ENCODE results near the gene LIX1.
"Not testable (repeated sequence)": the region's sequence is repeated elsewhere in the genome, so short reads cannot be mapped to it uniquely, and the experiment has no call there.

The LIX1 gene

DNA sequence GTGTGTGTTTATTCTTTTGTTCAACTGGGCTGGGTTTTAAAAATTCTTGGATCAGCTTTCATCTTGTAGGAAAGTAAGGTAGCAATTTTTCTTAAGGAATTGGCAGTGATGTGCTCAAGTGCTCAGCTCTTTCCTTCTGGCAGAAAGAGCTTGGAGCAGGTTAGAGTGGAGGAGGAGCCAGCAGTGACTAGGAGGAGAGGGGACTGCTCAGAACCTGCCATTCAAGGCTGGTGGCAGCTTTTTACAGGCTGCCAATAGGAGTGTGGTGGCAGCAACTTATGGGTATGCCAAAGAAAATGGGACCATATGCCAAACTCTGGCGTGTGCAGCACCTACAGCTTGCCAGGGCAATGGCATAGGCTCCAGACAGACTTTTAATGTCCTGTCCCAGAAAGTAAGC lies 2.2 kb downstream of the LIX1 start:
- DNase-seq: not testable (repeated sequence)

- DNase-seq: no peak
Observed at GRCh38 chr5:97136475-97136874, 5.9 kb downstream of the LIX1 start.

DNA sequence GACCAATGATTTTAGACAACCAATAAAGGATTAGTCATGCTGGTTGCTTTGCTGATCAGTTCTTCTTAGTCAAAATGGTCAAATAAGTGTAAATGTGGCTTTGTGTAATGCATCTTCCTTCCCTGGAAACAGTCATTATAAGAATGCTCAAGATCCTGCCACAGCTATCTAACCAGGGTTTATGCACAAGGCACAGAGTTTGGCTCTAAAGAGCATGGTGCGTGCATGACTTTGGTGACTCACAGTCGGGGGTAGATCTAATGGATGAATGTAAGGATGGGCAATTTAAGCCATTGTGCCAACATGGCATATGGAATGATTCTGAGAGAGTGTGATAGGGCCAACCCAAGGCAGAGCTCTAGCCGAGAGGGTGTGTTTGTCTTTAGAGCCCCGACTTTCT lies 6.5 kb downstream of the LIX1 start:
- no peak for DNase-seq

DNA sequence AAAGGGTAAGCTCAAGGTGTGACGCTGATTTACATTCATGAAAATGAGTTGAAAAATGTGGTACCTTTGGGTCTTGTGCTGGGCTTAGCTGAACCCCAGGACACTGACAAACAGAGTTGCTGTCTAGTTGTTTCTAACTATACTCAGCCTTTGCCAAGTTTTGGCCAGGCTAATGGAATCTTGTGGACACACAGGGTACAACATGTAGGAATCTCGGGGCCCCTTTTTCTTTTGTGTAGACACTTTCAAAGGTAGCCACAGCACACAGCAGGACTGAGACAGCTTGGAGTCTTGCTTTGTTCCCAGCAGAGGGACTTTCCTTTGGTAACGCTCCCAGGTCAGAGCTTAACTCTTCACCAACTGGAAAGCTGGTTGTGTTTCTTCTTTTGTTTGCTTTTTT lies 7.8 kb downstream of the LIX1 start:
- DNase-seq: no peak

DNA sequence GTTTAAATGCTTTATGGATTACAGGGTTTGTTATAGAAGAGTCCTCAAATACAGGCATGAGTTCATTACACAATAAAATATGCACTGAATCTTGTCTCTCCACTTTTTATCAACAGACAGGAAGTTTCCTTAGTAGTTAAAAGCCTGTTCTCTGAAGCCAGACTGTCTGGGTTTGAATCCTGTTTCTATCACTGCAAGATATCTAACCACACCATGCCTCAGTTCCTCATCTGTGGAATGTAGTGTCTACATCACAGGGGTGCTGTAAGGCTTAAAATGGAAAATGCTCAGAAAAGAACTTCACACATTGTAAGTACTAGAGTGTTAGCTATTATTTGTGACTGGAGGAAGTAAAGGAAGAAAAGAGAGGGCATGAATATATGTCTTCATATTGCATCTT lies 9.3 kb downstream of the LIX1 start:
- DNase-seq: no peak

DNA sequence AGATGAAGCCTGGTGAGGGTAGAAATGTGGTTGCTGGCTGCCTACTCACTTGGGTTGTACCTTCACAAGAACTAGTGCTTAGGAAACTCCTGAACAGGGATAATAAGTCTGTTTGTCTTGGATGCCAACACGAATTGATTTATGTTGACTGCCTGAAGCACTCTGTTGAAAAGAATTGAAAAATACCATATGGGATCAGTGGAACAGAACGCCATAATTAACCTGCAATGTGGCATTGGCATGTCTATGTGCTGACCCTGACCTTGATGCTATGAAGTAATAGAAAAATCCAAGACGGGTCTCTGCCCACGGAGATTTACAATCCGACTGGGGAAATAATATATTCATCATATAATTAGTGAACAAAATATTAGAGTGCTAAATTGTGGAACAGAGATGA lies 10.5 kb downstream of the LIX1 start:
- no peak for DNase-seq

GRCh38 chr5:97131139-97131710 lies 11.2 kb downstream of the LIX1 start:
- no peak for DNase-seq

DNA sequence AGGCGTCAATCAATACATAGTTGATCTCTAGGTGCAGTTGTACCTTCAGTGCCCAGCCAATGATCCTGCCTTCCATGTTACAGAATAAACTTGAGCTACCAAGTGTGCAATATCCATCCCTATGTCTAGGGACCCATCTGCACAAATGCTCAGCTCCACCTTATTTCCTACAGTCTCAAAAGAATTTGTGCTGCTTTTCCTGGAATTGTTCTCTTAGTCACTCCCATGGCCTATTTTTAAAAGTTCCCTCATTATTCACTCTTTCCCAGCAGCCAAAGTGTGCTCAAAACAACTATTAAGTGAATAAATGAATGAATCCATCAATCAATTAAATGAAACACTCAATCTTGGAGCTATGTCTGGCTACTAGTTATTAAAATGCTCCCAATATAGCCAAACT lies 14.7 kb downstream of the LIX1 start:
- no peak for DNase-seq

DNA sequence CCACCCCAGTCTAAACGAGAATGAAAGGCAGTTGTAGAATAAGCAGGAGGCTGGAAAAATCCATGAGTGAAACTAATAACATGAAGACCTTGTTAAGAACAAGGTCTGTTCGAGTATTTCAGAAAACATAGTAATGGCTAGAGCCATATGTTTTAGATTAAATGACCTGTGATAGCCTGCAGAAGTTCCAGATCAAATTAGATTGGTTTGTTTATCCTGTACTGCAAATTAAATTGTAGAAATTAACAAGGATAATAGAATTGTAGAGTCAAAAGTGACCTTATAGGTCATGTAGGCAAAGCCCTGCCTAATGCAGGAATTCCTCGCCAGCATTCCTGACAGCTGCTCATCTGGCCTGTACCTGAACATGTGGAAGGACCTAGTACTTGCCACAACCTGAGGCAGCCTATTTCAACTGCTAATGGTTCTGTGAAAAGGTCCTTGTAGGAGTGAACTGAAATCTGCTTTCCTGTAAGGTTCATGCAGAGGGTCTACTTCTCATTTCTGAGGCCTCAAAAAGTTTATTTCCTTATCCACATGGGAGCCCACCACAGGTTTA lies 17.2 kb downstream of the LIX1 start:
- DNase-seq: no peak

GRCh38 chr5:97124335-97124734 lies 18.1 kb downstream of the LIX1 start:
- DNase-seq: no peak

GRCh38 chr5:97121848-97122247 lies 20.6 kb downstream of the LIX1 start:
- no peak for DNase-seq

DNA sequence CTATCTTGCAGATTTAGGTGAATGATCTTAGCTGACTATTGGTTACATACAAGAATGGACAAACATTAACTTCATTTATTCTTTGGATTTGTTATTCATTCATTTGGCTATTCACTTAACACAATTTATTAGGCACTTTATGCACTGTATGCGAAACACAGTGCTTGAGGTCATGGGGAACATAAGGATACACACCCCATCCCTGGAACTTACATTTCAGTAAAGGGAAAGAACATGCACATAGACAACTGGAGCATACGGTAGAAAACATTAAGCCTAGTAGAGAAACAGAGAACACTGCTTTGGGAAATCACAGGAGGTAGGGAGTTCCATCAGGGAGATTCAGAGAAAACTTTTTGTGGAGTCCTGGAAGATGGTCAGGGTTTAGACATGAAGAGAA lies 22.2 kb downstream of the LIX1 start:
- DNase-seq: no peak

GRCh38 chr5:97119007-97119390 lies 23.4 kb downstream of the LIX1 start:
- no peak for DNase-seq

DNA sequence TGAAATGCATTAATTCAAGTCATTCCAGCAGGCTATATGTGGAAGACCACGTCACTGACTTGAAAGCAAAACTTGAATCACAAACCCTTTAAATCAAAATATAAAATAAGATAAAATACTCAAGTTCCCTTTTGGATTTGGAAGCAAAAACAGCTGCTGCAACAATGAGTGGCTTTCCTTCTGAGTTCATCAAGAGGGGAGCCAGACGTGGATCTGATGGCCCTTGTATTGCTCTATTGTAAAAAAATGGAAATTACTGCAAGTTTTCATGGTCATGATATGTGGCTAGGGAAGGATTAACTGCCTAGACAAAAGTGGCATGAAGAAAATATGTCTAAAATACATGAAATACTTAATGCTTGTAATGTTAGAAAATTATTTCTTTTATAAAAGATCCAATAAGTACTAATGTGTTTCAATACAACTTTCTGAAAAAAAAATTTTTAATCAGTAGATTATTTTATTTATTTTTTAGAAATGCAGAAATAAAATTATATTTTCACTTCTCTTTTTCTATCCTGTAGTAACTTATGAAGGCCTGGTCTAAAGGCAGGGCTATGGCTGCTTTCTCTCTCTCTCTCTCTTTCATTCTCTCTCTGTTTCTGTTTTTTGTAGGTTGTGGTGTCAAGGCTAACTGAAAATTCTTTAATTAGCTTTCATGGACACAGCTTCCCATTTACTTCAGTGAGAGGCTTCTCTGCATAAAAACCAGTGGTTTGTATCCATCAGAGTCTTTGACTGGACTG lies 24.0 kb downstream of the LIX1 start:
- no peak for DNase-seq

DNA sequence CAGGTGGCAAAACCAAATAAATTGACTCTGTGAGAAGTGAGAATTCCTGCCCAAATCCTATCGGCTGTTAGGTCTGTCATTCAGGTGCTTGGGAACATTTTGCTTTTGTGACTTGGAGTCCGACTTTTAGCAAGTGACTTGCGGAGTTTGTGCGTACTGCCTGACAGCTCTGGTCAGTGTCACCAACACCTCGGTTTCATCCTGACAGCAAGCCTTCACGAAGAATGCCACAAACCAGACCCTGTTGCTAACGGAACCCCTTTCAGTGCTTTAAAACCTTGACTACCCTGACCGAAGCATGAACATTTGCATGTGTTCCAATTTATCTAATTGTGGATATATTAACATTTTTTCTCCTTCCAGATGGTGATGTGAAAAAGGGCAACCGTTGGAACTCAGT lies 26.5 kb downstream of the LIX1 start:
- no peak for DNase-seq

DNA sequence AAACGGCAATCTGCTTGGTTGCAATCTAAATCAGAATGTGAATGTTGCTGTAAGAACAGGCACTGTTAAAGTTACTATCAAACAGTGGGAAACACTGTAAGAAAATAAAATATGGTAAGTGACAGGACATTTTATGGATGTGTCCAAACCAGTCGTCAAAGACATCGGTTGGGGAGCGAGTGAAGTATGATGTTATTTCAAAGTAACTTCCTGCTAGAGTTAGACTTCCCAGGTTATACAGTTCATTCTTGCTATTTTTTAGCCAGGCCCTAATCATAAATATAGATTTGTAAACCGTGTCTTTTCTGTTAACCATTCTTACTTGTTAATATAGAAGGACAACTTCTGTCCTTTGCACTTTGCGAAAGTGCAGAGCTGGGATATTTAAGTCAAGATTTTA lies 30.2 kb downstream of the LIX1 start:
- DNase-seq: no peak

GRCh38 chr5:97111616-97112015 lies 30.8 kb downstream of the LIX1 start:
- DNase-seq: no peak

DNA sequence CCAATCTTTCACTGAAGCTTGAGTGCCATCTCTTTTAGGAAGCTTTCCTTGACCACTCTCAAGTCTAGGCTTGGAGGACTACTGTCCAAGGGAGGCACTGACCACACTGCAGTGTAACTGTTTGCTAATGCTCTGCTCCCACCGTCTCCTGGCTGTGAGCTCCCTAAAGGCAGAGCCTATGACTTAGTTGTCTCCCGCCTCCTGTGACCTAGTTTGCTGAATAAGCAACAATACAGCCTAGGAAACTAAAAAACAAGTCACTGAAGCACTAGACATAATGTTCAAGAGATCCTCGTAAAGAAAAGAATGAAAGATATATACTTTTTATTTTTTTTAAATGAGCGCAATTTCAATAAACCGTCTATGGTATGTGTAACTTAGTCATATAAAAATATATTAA lies 31.4 kb downstream of the LIX1 start:
- DNase-seq: no peak

DNA sequence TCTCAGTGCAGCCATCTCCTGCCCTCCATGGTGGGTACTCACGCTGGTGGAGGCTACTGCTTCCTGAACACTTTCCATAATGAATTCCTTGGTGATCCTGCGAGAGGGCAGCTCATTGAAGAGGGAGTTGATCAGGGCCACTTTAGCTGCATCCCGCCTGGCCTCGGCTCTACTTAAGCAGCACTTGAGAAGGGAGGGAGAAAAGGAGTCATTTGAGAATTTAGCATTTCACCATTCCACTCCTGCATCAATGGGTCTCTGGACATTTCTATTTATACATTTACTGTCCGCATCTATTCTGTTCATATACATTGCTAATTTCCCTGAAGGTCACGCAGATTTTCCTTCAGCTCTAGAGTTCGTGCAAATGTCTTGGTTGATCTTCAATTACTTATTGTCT lies 35.1 kb downstream of the LIX1 start:
- DNase-seq: no peak

- no peak for DNase-seq
Observed at GRCh38 chr5:97106216-97106581, 36.2 kb downstream of the LIX1 start.

- no peak for DNase-seq
Observed at GRCh38 chr5:97105501-97106215, 36.8 kb downstream of the LIX1 start.

- DNase-seq: no peak
Observed at GRCh38 chr5:97102010-97102470, 40.4 kb downstream of the LIX1 start.

GRCh38 chr5:97101189-97101910 lies 41.1 kb downstream of the LIX1 start:
- DNase-seq: no peak

All from NCI-H510A treated with DMSO at 0.1 percent for 48 hours (cell line).